Spleen (tissue), 11 donors: ENCODE data around the gene PACRG. TPM values are rescaled to one million over a fixed set of nuclear protein-coding genes. Genes with fewer than 3 reads are reported as not detected.

Experiments used
- DNase-seq: peaks from one replicate; pipeline ENCODE4 v3.0.0-alpha.2; 2020
- H3K27ac ChIP-seq, 8 donors: fragments of 200-600 bp; sonication (generic) in 7 of 8; 1 replicate in 4 of 8; 2 replicates in 4 of 8; pipeline versions ENCODE4 v1.5.0 to v1.8.0; 2016 to 2021; ENCODE audit warnings: inconsistent platforms in 4 of 8, mild to moderate bottlenecking in 4 of 8, moderate library complexity in 1 of 8
- H3K27me3 ChIP-seq, 7 donors: fragments of 200-600 bp; sonication (generic) in 6 of 7; replicated peaks in 1 of 7; 1 replicate in 4 of 7; 2 replicates in 3 of 7; pipeline versions ENCODE4 v1.5.0 to v1.8.0; 2016 to 2021; ENCODE audit warnings: inconsistent platforms in 3 of 7, mild to moderate bottlenecking in 1 of 7
- H3K36me3 ChIP-seq, 6 donors: fragments of 200-600 bp; sonication (generic) in 5 of 6; 1 replicate in 4 of 6; 2 replicates in 2 of 6; pipeline versions ENCODE4 v1.5.0 to v1.8.0; 2016 to 2021; ENCODE audit warnings: inconsistent platforms in 2 of 6
- H3K4me1 ChIP-seq, 6 donors: fragments of 200-600 bp; sonication (generic) in 5 of 6; 1 replicate in 3 of 6; 2 replicates in 3 of 6; pipeline versions ENCODE4 v1.5.0 to v1.8.0; 2016 to 2021; ENCODE audit warnings: inconsistent platforms in 3 of 6
- H3K4me3 ChIP-seq, 8 donors: fragments of 200-600 bp; sonication (generic) in 7 of 8; 1 replicate in 4 of 8; 2 replicates in 4 of 8; pipeline versions ENCODE4 v1.5.0 to v1.8.0; 2016 to 2021; ENCODE audit warnings: inconsistent platforms in 4 of 8, mild to moderate bottlenecking in 4 of 8, moderate library complexity in 2 of 8
- H3K9me3 ChIP-seq, 8 donors: fragments of 200-600 bp; sonication (generic) in 7 of 8; 1 replicate in 4 of 8; 2 replicates in 4 of 8; pipeline versions ENCODE4 v1.5.0 to v1.8.0; 2016 to 2021; ENCODE audit warnings: inconsistent platforms in 4 of 8
- POLR2A ChIP-seq, 3 donors: fragments of 450-650 bp; IDR thresholded peaks; one replicate each; pipeline ENCODE4 v1.5.1; 2017; ENCODE audit warnings: antibody characterized with exemption in 3 of 3, mild to moderate bottlenecking in 1 of 3
- POLR2AphosphoS5 ChIP-seq, 3 donors: sonication (generic); formaldehyde crosslinking; IDR thresholded peaks; one replicate each; pipeline ENCODE4 v1.5.1; 2017; ENCODE audit warnings: antibody characterized with exemption in 3 of 3
- WGBS, 5 donors: extraction: QIAGEN DNeasy Blood & Tissue Kit in 3 of 5; methylation state at CpG; one replicate each; pipeline versions ENCODE4 v1.1.5 to v1.1.7; 2013 to 2018; 5-methylcytosine and 5-hydroxymethylcytosine counted together
- intact Hi-C: fragments of 100-400 bp; cut with DNase I; formaldehyde crosslinking; loops from one replicate; pipeline ENCODE4 v1.15.0; 2023; ENCODE audit warnings: low total_unique reads
- polyA plus RNA-seq, 3 donors: library from polyadenylated mRNA; stranded (reverse); fragments of 200-250 nt; gene quantifications; one replicate each; pipeline ENCODE4 v1.2.1, GENCODE V29; 2013
- total RNA-seq, 7 donors: library from RNA; depleted of rRNA in 3 of 7; stranded (reverse); fragments of >200 nt in 3 of 7; fragmentation: NEBNext Ultra II Directional in 4 of 7; extraction: Animal tissue kit (Norgen Biotek cat#: 25700) in 4 of 7; gene quantifications; one replicate each; pipeline versions ENCODE4 v1.1.0 to v1.2.1, GENCODE V29; 2016 to 2021
- TF ChIP-seq, protein P1 (sequence below), 11 experiments: fragments of 200-600 bp in 7 of 11; fragments of 450-650 bp in 4 of 11; sonication (generic) in 4 of 11; IDR thresholded peaks in 8 of 11; conservative IDR thresholded peaks in 3 of 11; 1 replicate in 7 of 11; 2 replicates in 4 of 11; pipeline versions ENCODE4 v1.4.0 to v1.8.0; 2016 to 2021; ENCODE audit warnings: antibody characterized with exemption in 11 of 11, inconsistent platforms in 4 of 11, mild to moderate bottlenecking in 1 of 11
- donor health status: healthy with polysubstance abuse.
- donor health status: DM: no; HTN: no; CAD: no; lungs with moderate emphysema.
- donor health status: DM: no; HTN: no; CAD: no.
- donor health status: Bipolar disorder and iron deficiency.
- donor health status: healthy.
- donor health status: DM: no; HTN: no; CAD: no.
- donor health status: DM: yes; HTN: yes; CAD: no.

Gene PACRG
- total and polyA plus RNA-seq, 10 donors = 0.32 to 2.0 (median 1.0) TPM; not detected in 5

DNA sequence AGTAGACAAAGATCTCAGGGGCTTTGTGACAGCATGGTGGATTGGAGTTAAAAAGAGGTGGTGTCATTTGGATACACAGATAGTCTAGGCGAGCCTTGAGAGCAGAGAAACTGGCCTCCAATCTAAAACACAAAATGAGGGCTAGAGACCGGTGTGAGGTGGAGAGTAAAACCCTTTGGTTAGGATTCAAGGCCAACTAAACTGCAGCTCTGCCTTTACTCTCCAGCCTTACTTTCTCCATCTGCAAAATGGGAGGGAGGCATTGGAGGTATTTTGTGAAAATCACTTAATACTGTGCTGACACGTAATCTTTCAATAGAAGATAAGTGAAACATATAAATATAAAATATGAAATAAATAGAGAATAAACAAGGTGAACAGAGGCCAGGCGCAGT, 597.6 kb downstream of the PACRG start:
- Histone ChIP-seq H3K27me3 (no peaks in the 10 kb centered on the region), H3K36me3 (no peaks in the 10 kb centered on the region), H3K27ac (no peak overlapping the region), H3K9me3 (peaks cover 0 to 8% (median 0%) of the 10 kb centered on the region in 8 donors), H3K4me1 (peaks cover 0 to 19% (median 3%) of the 10 kb centered on the region in 6 donors), H3K4me3 (no peak overlapping the region)
- no peak for DNase-seq
- WGBS, 5 donors = 90 to 94% (median 91%) methylated on average over 4 of the region's 4 CpGs
- no peak for TF ChIP-seq POLR2AphosphoS5 (IDR thresholded peaks at IDR 0.05)
- no peak for TF ChIP-seq POLR2A (IDR thresholded peaks at IDR 0.05)
- TF ChIP-seq, protein P1, sequence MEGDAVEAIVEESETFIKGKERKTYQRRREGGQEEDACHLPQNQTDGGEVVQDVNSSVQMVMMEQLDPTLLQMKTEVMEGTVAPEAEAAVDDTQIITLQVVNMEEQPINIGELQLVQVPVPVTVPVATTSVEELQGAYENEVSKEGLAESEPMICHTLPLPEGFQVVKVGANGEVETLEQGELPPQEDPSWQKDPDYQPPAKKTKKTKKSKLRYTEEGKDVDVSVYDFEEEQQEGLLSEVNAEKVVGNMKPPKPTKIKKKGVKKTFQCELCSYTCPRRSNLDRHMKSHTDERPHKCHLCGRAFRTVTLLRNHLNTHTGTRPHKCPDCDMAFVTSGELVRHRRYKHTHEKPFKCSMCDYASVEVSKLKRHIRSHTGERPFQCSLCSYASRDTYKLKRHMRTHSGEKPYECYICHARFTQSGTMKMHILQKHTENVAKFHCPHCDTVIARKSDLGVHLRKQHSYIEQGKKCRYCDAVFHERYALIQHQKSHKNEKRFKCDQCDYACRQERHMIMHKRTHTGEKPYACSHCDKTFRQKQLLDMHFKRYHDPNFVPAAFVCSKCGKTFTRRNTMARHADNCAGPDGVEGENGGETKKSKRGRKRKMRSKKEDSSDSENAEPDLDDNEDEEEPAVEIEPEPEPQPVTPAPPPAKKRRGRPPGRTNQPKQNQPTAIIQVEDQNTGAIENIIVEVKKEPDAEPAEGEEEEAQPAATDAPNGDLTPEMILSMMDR (IDR thresholded peaks at IDR 0.05 in 8 of 11, conservative IDR thresholded peaks at IDR 0.05 in 3 of 11) = no peak
- intact Hi-C loops = no loop called here

DNA sequence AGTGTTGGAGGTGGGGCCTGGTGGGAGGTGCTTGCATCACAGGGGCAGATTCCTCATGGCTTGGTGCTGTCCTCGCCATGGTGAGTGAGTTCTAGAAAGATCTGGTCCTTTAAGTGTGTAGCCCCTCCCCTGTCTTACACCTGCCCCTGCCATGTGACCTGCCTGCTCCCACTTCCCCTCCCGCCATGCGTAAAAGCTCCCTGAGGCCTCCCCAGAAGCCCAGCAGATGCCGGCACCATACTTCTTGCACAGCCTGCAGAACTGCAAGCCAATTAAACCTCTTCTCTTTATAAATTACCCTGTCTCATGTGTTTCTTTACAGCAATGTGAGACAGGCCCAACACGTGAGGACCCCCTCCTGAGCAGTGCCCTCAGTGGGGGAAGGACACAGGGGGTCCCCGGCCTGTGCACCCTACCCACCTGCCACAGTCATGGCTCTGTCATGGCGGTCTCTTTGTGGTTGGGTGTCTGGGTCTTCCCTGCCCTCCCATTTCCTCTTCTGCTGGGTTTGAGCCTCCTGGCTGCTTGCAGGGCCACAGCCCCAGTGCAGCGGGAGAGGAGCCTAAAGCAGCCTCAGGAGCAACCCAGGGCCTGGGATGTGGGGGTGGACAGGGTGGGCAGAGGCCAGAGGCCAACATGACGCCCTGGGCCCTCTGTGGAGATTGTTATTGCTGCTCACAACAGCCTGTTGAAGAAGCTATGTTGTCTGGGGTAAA, 599.5 kb downstream of the PACRG start:
- Histone ChIP-seq H3K4me3 (no peak overlapping the region), H3K36me3 (no peaks in the 10 kb centered on the region), H3K4me1 (peaks cover 0 to 19% (median 2%) of the 10 kb centered on the region in 6 donors), H3K9me3 (peaks cover 0 to 8% (median 0%) of the 10 kb centered on the region in 8 donors), H3K27me3 (no peaks in the 10 kb centered on the region), H3K27ac (no peak overlapping the region)
- TF ChIP-seq, protein P1 (IDR thresholded peaks at IDR 0.05 in 8 of 11, conservative IDR thresholded peaks at IDR 0.05 in 3 of 11) = no peak
- no peak for TF ChIP-seq POLR2A (IDR thresholded peaks at IDR 0.05)
- no peak for TF ChIP-seq POLR2AphosphoS5 (IDR thresholded peaks at IDR 0.05)
- WGBS, 5 donors = 81 to 97% (median 92%) methylated on average over 9 of the region's 9 CpGs
- intact Hi-C loops = no loop called here
- DNase-seq = no peak

DNA sequence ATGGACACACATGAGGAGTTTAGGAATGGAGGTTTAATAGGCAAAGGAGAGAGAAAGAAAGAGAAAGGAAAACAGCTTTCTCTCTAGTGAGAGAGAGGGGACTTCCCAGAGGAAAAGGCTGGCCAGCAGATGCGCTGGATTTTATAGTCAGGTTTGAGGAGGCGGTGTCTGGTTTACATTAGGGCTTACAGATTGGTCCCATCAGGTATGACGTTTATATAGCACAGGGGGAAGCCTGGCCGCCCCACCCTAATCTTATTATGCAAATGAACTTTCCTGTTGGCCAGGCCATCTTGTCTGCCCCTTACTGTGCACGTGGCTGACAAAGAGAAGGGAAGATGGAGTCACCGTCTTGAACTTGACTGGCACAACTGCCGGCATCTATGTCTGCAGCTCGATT, 600.1 kb downstream of the PACRG start:
- TF ChIP-seq POLR2AphosphoS5 (IDR thresholded peaks at IDR 0.05) (no peak), POLR2A (IDR thresholded peaks at IDR 0.05) (no peak)
- TF ChIP-seq, protein P1 (IDR thresholded peaks at IDR 0.05 in 8 of 11, conservative IDR thresholded peaks at IDR 0.05 in 3 of 11) = no peak
- 55 to 76% (median 68%) methylated on average over 8 of the region's 8 CpGs for WGBS, 5 donors

DNA sequence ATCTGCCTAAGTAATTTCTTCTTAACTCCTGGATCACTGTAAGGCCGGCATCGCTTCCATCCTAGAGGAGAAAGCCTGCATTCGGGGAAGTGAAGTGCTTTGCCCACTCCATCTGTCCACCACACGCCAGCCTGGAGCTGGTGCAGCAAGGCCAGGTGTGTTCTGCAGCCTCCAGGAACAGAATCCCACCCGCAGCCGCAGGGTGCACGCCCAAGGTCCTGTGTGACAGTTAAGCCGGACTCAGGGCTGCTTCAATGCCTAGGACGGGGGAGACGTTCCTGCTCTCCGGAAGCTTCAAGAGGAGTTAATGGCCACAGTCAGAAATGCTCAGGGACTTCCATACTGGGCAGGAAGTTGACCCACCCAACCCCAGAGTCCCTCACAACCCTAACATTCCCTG, 600.6 kb downstream of the PACRG start:
- Histone ChIP-seq H3K27me3 (no peaks in the 10 kb centered on the region), H3K4me3 (no peak overlapping the region), H3K4me1 (peaks cover 0 to 19% (median 2%) of the 10 kb centered on the region in 6 donors), H3K36me3 (no peaks in the 10 kb centered on the region), H3K9me3 (peaks cover 0 to 8% (median 0%) of the 10 kb centered on the region in 8 donors), H3K27ac (no peak overlapping the region)
- intact Hi-C loops = no loop called here
- 79 to 89% (median 86%) methylated on average over 11 of the region's 11 CpGs for WGBS, 5 donors
- TF ChIP-seq POLR2AphosphoS5 (IDR thresholded peaks at IDR 0.05) (no peak), POLR2A (IDR thresholded peaks at IDR 0.05) (no peak)
- TF ChIP-seq, protein P1 (IDR thresholded peaks at IDR 0.05 in 8 of 11, conservative IDR thresholded peaks at IDR 0.05 in 3 of 11) = no peak
- no peak for DNase-seq

More for the DNA sequence above, 600.1 kb downstream of the PACRG start:
- intact Hi-C loops = no loop called here
- no peak overlapping the region for H3K27ac ChIP-seq
- peaks cover 0 to 8% (median 0%) of the 10 kb centered on the region in 8 donors for H3K9me3 ChIP-seq
- no peak for DNase-seq
- no peaks in the 10 kb centered on the region for H3K36me3 ChIP-seq
- H3K4me3 ChIP-seq = no peak overlapping the region
- no peaks in the 10 kb centered on the region for H3K27me3 ChIP-seq
- peaks cover 0 to 19% (median 2%) of the 10 kb centered on the region in 6 donors for H3K4me1 ChIP-seq
